ENCODE data around the gene LRRC72. TPM values are rescaled to one million over a fixed set of nuclear protein-coding genes. Genes with fewer than 3 reads are reported as not detected.

The LRRC72 gene
- total RNA-seq, 1 donor from 2014 or later: not detected

DNA sequence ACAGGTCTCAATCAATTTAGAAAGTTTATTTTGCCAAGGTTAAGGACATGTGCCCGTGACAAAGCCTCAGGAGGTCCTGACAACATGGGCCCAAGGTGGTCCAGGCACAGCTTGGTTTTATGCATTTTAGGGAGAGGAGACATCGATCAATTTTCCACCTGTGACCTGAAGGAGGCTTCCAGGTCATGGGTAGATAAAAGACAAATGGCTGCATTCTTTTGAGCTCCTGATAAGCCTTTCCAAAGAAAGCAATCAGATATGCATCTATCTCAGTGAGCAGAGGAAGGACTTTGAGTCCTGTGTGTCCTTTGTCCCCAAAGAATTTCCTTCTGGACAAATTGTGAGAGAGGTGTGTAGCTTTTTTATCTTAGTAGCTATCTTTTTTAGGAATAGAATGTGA is 15.8 kb downstream of the LRRC72 start:
- no peaks in the 10 kb centered on the region for H3K27me3 Mint-ChIP-seq (ENCODE audit: unreplicated experiment)
- H3K4me1 Mint-ChIP-seq (ENCODE audit: unreplicated experiment): no peaks in the 10 kb centered on the region
- no peaks in the 10 kb centered on the region for H3K36me3 Mint-ChIP-seq (ENCODE audit: unreplicated experiment)
- no peak for DNase-seq (ENCODE audit: extremely low spot score, unreplicated experiment)
- H3K4me3 Mint-ChIP-seq (ENCODE audit: unreplicated experiment): no peak overlapping the region
- H3K9me3 Mint-ChIP-seq (ENCODE audit: unreplicated experiment): no peaks in the 10 kb centered on the region
- TF ChIP-seq CTCF (IDR thresholded peaks at IDR 0.05): no peak
- H3K27ac Mint-ChIP-seq (ENCODE audit: unreplicated experiment): no peak overlapping the region

DNA sequence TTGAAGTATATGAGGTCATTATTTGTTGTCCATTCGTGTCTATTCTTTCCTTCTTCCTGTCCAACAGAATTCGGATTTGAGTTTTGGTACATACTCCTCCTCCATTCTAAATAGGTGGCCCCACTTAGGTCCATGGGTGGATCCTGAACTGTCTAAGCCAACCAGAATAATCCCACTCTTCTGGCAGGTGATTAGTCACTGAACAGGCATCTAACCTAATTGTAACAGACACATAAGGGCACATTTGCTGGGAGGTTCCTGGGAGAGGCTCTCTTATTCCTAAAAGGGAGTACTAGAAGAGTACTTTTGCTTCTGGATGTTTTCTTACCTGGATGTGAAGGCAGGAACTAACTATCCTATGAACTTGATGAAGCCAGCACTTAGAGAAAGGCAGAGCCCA is 16.8 kb downstream of the LRRC72 start:
- DNase-seq (ENCODE audit: extremely low spot score, unreplicated experiment): no peak
- H3K4me1 Mint-ChIP-seq (ENCODE audit: unreplicated experiment): no peaks in the 10 kb centered on the region
- no peaks in the 10 kb centered on the region for H3K9me3 Mint-ChIP-seq (ENCODE audit: unreplicated experiment)
- no peak for TF ChIP-seq CTCF (IDR thresholded peaks at IDR 0.05)
- no peaks in the 10 kb centered on the region for H3K27me3 Mint-ChIP-seq (ENCODE audit: unreplicated experiment)
- H3K27ac Mint-ChIP-seq (ENCODE audit: unreplicated experiment): no peak overlapping the region
- no peak overlapping the region for H3K4me3 Mint-ChIP-seq (ENCODE audit: unreplicated experiment)
- H3K36me3 Mint-ChIP-seq (ENCODE audit: unreplicated experiment): no peaks in the 10 kb centered on the region

- Mint-ChIP-seq H3K4me1 (ENCODE audit: unreplicated experiment) (no peaks in the 10 kb centered on the region), H3K27me3 (ENCODE audit: unreplicated experiment) (no peaks in the 10 kb centered on the region), H3K9me3 (ENCODE audit: unreplicated experiment) (no peaks in the 10 kb centered on the region), H3K27ac (ENCODE audit: unreplicated experiment) (no peak overlapping the region), H3K36me3 (ENCODE audit: unreplicated experiment) (no peaks in the 10 kb centered on the region), H3K4me3 (ENCODE audit: unreplicated experiment) (no peak overlapping the region)
- TF ChIP-seq CTCF (IDR thresholded peaks at IDR 0.05): no peak
- DNase-seq (ENCODE audit: extremely low spot score, unreplicated experiment): no peak
Observed at GRCh38 chr7:16546921-16547505, 20.4 kb downstream of the LRRC72 start.

DNA sequence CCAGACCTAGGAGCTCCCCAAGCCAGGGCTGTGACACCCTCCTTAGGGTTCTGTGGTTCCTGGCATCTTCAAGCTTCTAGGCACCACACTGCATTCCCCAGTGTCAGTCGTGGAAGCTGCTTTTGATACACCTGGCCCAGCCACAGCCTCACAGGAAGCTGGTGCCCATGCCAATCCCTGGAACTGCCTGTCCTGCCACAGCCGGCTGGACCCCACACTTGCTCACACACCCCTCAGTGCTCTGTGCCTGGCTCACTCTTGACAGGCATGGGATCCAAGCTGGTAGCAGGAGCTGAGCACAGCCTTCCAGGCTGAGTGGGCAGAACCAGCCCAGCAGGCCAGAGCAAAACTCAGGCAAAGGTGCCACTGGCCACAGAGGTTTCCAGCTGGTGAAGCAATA is 21.8 kb downstream of the LRRC72 start:
- Mint-ChIP-seq H3K4me1 (ENCODE audit: unreplicated experiment) (no peaks in the 10 kb centered on the region), H3K4me3 (ENCODE audit: unreplicated experiment) (no peak overlapping the region), H3K36me3 (ENCODE audit: unreplicated experiment) (no peaks in the 10 kb centered on the region), H3K9me3 (ENCODE audit: unreplicated experiment) (no peaks in the 10 kb centered on the region), H3K27ac (ENCODE audit: unreplicated experiment) (no peak overlapping the region), H3K27me3 (ENCODE audit: unreplicated experiment) (peaks cover 3% of the 10 kb centered on the region)
- no peak for TF ChIP-seq CTCF (IDR thresholded peaks at IDR 0.05)
- no peak for DNase-seq (ENCODE audit: extremely low spot score, unreplicated experiment)

GRCh38 chr7:16550671-16551070 is 24.0 kb downstream of the LRRC72 start:
- H3K4me3 Mint-ChIP-seq (ENCODE audit: unreplicated experiment): no peak overlapping the region
- no peak overlapping the region for H3K27ac Mint-ChIP-seq (ENCODE audit: unreplicated experiment)
- H3K4me1 Mint-ChIP-seq (ENCODE audit: unreplicated experiment): no peaks in the 10 kb centered on the region
- no peaks in the 10 kb centered on the region for H3K9me3 Mint-ChIP-seq (ENCODE audit: unreplicated experiment)
- H3K27me3 Mint-ChIP-seq (ENCODE audit: unreplicated experiment): peaks cover 3% of the 10 kb centered on the region
- no peak for DNase-seq (ENCODE audit: extremely low spot score, unreplicated experiment)
- TF ChIP-seq CTCF (IDR thresholded peaks at IDR 0.05): no peak
- no peaks in the 10 kb centered on the region for H3K36me3 Mint-ChIP-seq (ENCODE audit: unreplicated experiment)
